H1 (cell line): Measurements from ENCODE around the gene ANKRD61. TPM values are rescaled to one million over a fixed set of nuclear protein-coding genes. Genes with fewer than 3 reads are reported as not detected.

Source experiments
- CHD7 ChIP-seq: fragments of 300-600 bp; sonication (generic); IDR thresholded peaks from 2 replicates; pipeline ENCODE4 v1.7.1; 2012; ENCODE audit warnings: low read length, moderate library complexity, mild to moderate bottlenecking, inconsistent platforms; ENCODE audit not compliant: insufficient replicate concordance
- E2F6 ChIP-seq: IDR thresholded peaks from 2 replicates; pipeline ENCODE4 v1.6.1; 2012; ENCODE audit warnings: inconsistent platforms
- NRF1 ChIP-seq: IDR thresholded peaks from 2 replicates; pipeline ENCODE4 v1.6.1; 2011; ENCODE audit warnings: mild to moderate bottlenecking, low read depth, low read length, improper control_type of control experiment
- SAP30 ChIP-seq: fragments of 300-600 bp; sonication (generic); IDR thresholded peaks from 2 replicates; pipeline ENCODE4 v1.7.1; 2012; ENCODE audit warnings: low read length, moderate library complexity, mild to moderate bottlenecking, inconsistent platforms; ENCODE audit not compliant: insufficient read depth, insufficient replicate concordance
- polyA plus RNA-seq, 7 experiments: library from polyadenylated mRNA; depleted of rRNA in 3 of 7; stranded (reverse) in 5 of 7; unstranded in 2 of 7; fragments of >200 nt in 5 of 7; fragments of 200-250 nt in 2 of 7; gene quantifications; 1 replicate in 5 of 7; 2 replicates in 1 of 7; 4 replicates in 1 of 7; pipeline versions ENCODE4 v1.2.1 to v1.2.3, GENCODE V29; 2011 to 2013; ENCODE audit warnings: missing spikeins in 2 of 7, mixed read lengths in 2 of 7
- total RNA-seq: library from RNA; stranded (reverse); fragmentation: NEBNext Ultra II Directional; extraction: Animal tissue kit (Norgen Biotek cat#: 25700); gene quantifications from 2 replicates; pipeline ENCODE4 v1.2.1, GENCODE V29; 2021

Gene ANKRD61
- total and polyA plus RNA-seq, 2 of the 8 experiments (the other 6 are each of a cell fraction or from before 2014, with no cell fraction given), result 0.23 to 0.32 TPM

- TF ChIP-seq CHD7, result no peak
- no peak for TF ChIP-seq E2F6
- TF ChIP-seq SAP30, result no peak
- TF ChIP-seq NRF1, result no peak
- TF ChIP-seq, all 59 proteins: peak for 0
Measured at GRCh38 chr7:6032167-6032566, 991 bp downstream of the ANKRD61 start (continued).
